CD4-positive, alpha-beta T cell treated with Interleukin-17A for 1 hour (primary cell): Measurements from ENCODE around the gene MLXIPL.
"Not testable (repeated sequence)": the region's sequence is repeated elsewhere in the genome, so short reads cannot be mapped to it uniquely, and the experiment has no call there.

Experiments
- DNase-seq: peaks from one replicate; pipeline ENCODE4 v3.0.0-alpha.2; 2020

MLXIPL gene

GRCh38 chr7:73645643-73646174 lies 21.4 kb upstream of the MLXIPL start:
- DNase-seq = no peak

- no peak for DNase-seq
These were observed 20.5 kb upstream of the MLXIPL start for GRCh38 chr7:73644688-73645286.

- no peak for DNase-seq
These were observed 18.5 kb upstream of the MLXIPL start for GRCh38 chr7:73642834-73643233.

GRCh38 chr7:73638911-73639310 lies 14.6 kb upstream of the MLXIPL start:
- DNase-seq = no peak

- no peak for DNase-seq
These were observed 11.3 kb upstream of the MLXIPL start for GRCh38 chr7:73635428-73636200.

- no peak for DNase-seq
These were observed 9.5 kb upstream of the MLXIPL start for GRCh38 chr7:73633844-73634243.

- DNase-seq = no peak
These were observed 9.0 kb upstream of the MLXIPL start for GRCh38 chr7:73633323-73633722.

- no peak for DNase-seq
These were observed 7.2 kb upstream of the MLXIPL start for GRCh38 chr7:73631558-73631957.

- no peak for DNase-seq
These were observed 4.2 kb upstream of the MLXIPL start for GRCh38 chr7:73628504-73628903.

GRCh38 chr7:73626814-73627213 lies 2.5 kb upstream of the MLXIPL start:
- no peak for DNase-seq

- no peak for DNase-seq
These were observed 954 bp upstream of the MLXIPL start for GRCh38 chr7:73625276-73625675.

- no peak for DNase-seq
These were observed 313 bp upstream of the MLXIPL start for GRCh38 chr7:73624669-73625001.

- DNase-seq = no peak
These were observed 1.2 kb downstream of the MLXIPL start for GRCh38 chr7:73622909-73623797.

GRCh38 chr7:73622527-73622908 lies 1.8 kb downstream of the MLXIPL start:
- no peak for DNase-seq

GRCh38 chr7:73621168-73622063 lies 2.9 kb downstream of the MLXIPL start:
- DNase-seq = no peak

GRCh38 chr7:73619394-73619793 lies 4.9 kb downstream of the MLXIPL start:
- not testable (repeated sequence) for DNase-seq

GRCh38 chr7:73618538-73618937 lies 5.8 kb downstream of the MLXIPL start:
- no peak for DNase-seq

GRCh38 chr7:73617520-73617919 lies 6.8 kb downstream of the MLXIPL start:
- DNase-seq = not testable (repeated sequence)

- no peak for DNase-seq
These were observed 8.4 kb downstream of the MLXIPL start for GRCh38 chr7:73615886-73616285.

GRCh38 chr7:73614937-73615336 lies 9.4 kb downstream of the MLXIPL start:
- DNase-seq = not testable (repeated sequence)

GRCh38 chr7:73613954-73614735 lies 10.2 kb downstream of the MLXIPL start:
- no peak for DNase-seq
